Measurements from ENCODE around the gene RUSC2.

Gene RUSC2, protein sequence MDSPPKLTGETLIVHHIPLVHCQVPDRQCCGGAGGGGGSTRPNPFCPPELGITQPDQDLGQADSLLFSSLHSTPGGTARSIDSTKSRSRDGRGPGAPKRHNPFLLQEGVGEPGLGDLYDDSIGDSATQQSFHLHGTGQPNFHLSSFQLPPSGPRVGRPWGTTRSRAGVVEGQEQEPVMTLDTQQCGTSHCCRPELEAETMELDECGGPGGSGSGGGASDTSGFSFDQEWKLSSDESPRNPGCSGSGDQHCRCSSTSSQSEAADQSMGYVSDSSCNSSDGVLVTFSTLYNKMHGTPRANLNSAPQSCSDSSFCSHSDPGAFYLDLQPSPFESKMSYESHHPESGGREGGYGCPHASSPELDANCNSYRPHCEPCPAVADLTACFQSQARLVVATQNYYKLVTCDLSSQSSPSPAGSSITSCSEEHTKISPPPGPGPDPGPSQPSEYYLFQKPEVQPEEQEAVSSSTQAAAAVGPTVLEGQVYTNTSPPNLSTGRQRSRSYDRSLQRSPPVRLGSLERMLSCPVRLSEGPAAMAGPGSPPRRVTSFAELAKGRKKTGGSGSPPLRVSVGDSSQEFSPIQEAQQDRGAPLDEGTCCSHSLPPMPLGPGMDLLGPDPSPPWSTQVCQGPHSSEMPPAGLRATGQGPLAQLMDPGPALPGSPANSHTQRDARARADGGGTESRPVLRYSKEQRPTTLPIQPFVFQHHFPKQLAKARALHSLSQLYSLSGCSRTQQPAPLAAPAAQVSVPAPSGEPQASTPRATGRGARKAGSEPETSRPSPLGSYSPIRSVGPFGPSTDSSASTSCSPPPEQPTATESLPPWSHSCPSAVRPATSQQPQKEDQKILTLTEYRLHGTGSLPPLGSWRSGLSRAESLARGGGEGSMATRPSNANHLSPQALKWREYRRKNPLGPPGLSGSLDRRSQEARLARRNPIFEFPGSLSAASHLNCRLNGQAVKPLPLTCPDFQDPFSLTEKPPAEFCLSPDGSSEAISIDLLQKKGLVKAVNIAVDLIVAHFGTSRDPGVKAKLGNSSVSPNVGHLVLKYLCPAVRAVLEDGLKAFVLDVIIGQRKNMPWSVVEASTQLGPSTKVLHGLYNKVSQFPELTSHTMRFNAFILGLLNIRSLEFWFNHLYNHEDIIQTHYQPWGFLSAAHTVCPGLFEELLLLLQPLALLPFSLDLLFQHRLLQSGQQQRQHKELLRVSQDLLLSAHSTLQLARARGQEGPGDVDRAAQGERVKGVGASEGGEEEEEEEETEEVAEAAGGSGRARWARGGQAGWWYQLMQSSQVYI (N-terminal part only)

DNA sequence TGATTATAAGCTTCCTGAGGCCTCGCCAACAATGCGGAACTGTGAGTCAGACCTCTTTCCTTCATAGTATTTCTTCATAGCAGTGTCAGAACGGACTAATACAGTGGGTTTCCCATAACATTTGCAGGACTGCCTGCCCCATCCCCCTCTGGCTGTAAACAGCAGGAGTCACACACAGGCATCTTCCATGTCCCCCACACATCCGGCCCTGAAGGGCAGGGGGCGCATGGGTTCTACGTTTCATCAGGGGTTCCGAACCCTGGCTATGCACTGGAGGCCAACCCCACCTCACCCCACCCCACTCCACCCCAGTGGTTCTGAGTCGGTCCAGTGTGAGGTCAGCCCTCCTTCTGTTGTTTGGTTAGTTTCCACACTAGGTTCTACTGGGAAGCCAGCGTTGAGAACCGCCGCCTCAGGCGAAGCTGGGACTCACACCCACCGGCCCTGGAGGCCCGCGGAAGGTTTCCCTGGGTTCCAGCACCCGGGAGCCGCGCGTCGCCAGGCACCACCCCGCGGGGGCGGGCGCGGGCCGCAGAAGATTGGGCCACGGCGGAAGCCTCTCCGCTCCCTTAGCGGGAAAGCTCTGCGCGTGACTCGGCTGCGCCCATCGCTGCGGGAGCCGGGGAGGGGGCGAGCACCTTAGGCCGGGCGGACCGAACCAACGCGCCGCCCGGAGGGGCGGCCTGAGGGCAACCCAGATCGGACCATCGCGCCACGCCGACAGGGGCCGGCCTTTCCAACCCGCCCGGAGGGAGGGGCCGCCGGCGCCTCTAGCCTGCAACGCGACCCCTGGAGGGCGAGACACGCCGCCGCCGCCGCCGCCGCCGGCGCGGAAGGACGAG is at the start of gene RUSC2:
Gene RUSC2 (plus strand): TSS at position 799 of the 842 bp plus-strand sequence. CDS start 56,411 bp downstream, outside the sequence.
- peak; percentile 81 for DNase-seq

DNA sequence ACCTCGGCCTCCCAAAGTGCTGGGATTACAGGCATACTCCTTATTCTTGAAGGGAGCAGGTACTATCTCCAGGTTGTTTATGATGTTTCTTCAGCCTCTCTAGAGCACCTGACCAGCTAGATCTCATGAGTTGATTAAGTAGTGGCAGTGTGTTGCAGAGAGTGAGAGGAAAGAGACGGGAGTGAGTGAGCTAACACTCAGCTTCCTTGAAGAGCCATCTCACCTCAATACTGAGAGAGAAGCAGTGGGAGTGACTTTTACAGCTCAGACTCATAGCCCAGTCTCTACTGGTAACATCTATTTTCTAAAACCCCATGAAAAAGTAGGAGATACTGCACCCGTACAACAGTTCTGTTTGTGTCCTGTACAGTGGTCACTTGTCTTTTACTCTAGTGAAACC is 43.9 kb upstream of the RUSC2 start:
- no peak for DNase-seq

GRCh38 chr9:35448496-35448895 is 41.4 kb upstream of the RUSC2 start:
- no peak for DNase-seq

GRCh38 chr9:35452481-35452880 is 37.4 kb upstream of the RUSC2 start:
- DNase-seq: no peak

DNA sequence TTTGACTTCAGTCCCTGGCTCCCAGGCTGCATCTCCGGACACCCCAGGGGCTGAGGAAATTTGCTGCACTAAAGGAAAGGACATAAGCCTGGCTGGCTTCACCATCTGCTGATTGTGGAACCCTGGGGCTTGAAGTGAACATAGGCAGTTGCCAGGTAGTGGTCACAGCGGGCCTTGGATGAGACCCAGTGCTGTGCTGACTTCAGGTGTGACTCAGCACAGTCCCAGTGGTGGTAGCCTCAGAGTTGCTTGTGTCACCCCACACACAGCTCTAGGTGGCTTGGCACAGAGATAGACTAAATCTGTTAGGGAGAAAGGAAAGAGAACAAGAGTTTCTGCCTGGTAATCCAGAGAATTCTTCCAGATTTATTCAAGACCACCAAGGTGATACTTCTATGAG is 36.1 kb upstream of the RUSC2 start:
- no peak for DNase-seq

DNA sequence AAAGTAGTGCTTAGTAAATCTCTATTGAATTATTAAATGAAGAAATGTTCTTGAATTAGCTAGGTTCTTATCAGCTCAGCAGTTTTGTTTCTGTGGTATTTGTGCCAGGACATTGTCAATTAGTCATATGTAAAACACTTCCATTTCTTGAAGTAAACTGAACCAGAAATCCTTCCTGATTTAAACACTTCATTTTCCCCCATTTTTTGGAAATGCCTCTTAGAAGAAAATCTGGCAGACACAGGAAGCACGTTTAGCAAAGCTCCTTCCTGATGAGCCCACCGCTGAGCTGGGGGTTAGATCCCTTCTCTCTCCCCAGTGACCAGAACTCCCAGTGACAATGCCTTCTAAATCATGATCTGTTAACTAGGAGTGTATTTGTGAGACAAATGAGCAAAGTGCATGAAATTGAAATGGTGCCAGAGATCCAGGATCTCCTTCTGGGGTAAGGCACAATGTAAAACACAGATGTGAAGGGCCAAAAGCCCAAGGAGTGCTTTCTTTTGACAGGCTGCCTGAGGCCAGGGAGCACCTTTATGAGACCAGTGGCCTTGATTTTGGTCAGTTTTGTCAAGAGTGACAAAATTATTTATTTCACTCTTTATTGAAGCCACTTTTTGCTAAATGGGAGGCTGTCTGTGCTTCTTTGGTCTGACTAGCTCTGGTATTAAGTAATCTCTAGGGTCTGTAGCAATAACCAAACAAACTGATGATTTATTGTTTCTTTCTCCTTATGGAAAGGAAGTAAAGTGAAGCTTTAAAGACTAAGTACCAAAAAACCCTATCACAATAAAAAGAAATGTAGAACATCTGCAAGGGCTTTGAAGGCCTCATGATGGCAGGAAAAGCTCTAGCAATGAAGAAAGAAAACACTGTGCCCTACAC is 25.5 kb upstream of the RUSC2 start:
- no peak for DNase-seq

GRCh38 chr9:35470340-35470739 is 19.6 kb upstream of the RUSC2 start:
- no peak for DNase-seq

- DNase-seq: no peak
Measured at GRCh38 chr9:35470894-35471293, 19.0 kb upstream of the RUSC2 start.

- DNase-seq: no peak
Measured at GRCh38 chr9:35476596-35476995, 13.3 kb upstream of the RUSC2 start.

GRCh38 chr9:35477211-35477855 is 12.6 kb upstream of the RUSC2 start:
- peak; percentile 57 for DNase-seq

- DNase-seq: no peak
Measured at GRCh38 chr9:35478871-35479270, 11.0 kb upstream of the RUSC2 start.

DNA sequence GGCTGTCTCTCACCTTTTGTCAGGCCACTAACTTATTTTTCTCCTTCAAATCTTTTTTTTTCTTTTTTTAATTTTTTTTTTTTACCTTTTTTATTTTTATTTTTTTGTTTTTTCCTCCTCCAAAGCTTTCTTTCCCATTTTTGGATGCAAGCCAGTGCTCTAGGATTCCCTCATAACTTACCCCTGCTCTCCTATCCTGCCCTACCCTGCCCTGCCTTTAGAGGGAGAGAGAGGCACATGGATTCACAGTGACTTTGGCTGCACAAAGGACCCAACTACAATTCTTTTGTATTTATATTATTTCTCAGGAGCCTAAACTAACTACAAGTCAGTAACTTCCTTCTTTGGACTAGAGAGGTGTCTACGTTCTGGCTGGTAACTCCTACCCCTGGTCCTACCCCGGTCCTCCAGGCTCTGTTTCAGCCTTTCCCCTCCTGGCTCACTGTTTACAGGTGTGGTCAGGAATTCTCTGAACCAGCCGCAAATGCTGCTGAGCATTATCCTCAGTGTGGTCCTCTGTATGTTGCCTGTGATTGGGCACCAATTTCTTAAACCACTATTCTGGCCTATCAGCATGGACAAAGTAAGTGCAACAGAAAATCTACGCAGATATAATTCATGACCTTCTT is 8.4 kb upstream of the RUSC2 start:
- peak; percentile 4 for DNase-seq

- no peak for DNase-seq
Measured at GRCh38 chr9:35482071-35482470, 7.8 kb upstream of the RUSC2 start.

DNA sequence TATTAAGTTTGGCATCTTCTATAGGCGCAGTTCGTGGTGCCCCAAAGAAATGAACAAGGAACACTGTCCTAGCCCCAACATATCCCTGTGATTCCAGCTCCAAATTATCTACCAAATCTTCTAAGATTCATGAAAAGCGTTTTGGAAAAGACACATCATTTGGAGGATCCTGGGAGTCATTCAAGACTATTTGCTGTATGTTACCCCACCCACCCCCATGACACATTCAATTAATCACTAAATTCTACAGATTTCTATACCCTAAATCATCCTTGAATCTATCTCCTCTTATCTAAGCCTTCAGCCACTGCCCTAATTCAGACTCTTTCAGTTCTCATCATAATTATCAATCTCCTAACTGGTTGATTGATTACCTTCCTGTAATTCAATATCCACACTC is 5.5 kb upstream of the RUSC2 start:
- DNase-seq: no peak

GRCh38 chr9:35487081-35487480 is 2.8 kb upstream of the RUSC2 start:
- DNase-seq: no peak

DNA sequence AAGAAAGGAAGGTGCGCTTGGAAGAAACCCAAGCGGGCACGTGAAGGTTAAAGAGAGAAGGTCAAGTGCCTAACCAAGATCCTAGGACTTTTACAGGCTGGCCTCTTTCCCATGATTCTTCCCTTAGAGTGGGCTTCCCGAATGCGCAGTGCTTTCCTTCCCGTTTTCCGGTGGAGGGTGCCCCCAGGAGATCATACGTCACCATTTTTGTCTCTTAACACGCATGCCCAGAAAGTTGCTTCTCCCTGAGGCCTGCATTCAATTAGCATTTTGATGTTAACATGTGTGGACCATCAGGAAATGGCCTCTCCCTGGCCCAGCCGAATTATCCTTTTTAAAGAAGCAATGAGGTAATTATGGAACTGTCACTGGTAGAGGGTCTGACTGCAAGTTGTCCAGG is 1.9 kb upstream of the RUSC2 start:
- DNase-seq: no peak

- DNase-seq: no peak
Measured at GRCh38 chr9:35488566-35489312, 1.2 kb upstream of the RUSC2 start.

- peak; percentile 0 for DNase-seq
Measured at GRCh38 chr9:35490155-35490909, 421 bp downstream of the RUSC2 start.

All from NCI-H1105 (cell line).